T-helper 17 cell (primary cell): ENCODE results near the gene PLIN5. TPM values are rescaled to one million over a fixed set of nuclear protein-coding genes. Genes with fewer than 3 reads are reported as not detected.

Experiments
- ATAC-seq: fragments of 150-1000 bp; cut with Tn5 transposase; 2 replicates; pipeline ENCODE4 v1.10.0; 2021; ENCODE audit warnings: mild to moderate bottlenecking, moderate library complexity
- DNase-seq, 3 donors: peaks; one replicate each; pipeline versions ENCODE4 v3.0.0 to v3.0.0-alpha.2; 2020 to 2021
- H3K9me3 ChIP-seq: one replicate; pipeline ENCODE4 v1.7.0; 2013; ENCODE audit warnings: low read length, mild to moderate bottlenecking; ENCODE audit not compliant: control insufficient read depth, poor library complexity, severe bottlenecking
- H3K27ac Mint-ChIP-seq: one replicate; pipeline ENCODE4 v1.8.0; 2022; ENCODE audit warnings: mild to moderate bottlenecking, moderate library complexity, mixed read lengths
- H3K27me3 Mint-ChIP-seq: one replicate; pipeline ENCODE4 v1.8.0; 2022; ENCODE audit warnings: mixed read lengths
- H3K36me3 Mint-ChIP-seq: one replicate; pipeline ENCODE4 v1.8.0; 2022; ENCODE audit warnings: low read depth, mixed read lengths
- H3K4me1 Mint-ChIP-seq: one replicate; pipeline ENCODE4 v1.8.0; 2022; ENCODE audit warnings: mild to moderate bottlenecking, mixed read lengths
- H3K4me3 Mint-ChIP-seq: one replicate; pipeline ENCODE4 v1.8.0; 2022; ENCODE audit warnings: mild to moderate bottlenecking, moderate library complexity, mixed read lengths
- total RNA-seq, 4 donors: library from RNA in 2 of 4; stranded (reverse) in 2 of 4; gene quantifications; one replicate each; pipeline ENCODE4 v1.2.3 and lab custom pipeline; 2022 to 2026

Gene PLIN5
- total RNA-seq, 2 donors from 2014 or later: not detected

DNA sequence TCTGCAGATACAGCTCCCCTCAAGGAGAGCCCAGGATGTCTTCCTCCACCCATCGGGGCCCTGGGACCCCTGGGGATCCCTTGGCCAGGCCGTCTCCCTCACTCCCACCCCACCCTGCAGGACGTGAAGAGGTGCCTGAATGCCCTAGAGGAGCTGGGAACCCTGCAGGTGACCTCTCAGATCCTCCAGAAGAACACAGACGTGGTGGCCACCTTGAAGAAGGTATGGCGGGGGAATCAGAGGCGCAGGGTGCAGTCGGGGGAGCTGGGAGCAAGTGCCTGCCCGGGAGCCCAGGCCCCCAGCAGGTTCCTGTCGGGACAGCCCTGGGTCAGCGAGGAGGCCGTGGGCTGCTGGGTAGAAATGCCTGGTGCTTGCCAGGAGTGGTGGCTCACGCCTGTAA, 36.3 kb downstream of the PLIN5 start:
- Mint-ChIP-seq H3K27me3 (no peaks in the 10 kb centered on the region), H3K4me1 (no peaks in the 10 kb centered on the region), H3K4me3 (no peak overlapping the region), H3K36me3 (no peaks in the 10 kb centered on the region), H3K27ac (no peak overlapping the region)
- ATAC-seq: no peak
- DNase-seq: no peak
- H3K9me3 ChIP-seq: no peaks in the 10 kb centered on the region

DNA sequence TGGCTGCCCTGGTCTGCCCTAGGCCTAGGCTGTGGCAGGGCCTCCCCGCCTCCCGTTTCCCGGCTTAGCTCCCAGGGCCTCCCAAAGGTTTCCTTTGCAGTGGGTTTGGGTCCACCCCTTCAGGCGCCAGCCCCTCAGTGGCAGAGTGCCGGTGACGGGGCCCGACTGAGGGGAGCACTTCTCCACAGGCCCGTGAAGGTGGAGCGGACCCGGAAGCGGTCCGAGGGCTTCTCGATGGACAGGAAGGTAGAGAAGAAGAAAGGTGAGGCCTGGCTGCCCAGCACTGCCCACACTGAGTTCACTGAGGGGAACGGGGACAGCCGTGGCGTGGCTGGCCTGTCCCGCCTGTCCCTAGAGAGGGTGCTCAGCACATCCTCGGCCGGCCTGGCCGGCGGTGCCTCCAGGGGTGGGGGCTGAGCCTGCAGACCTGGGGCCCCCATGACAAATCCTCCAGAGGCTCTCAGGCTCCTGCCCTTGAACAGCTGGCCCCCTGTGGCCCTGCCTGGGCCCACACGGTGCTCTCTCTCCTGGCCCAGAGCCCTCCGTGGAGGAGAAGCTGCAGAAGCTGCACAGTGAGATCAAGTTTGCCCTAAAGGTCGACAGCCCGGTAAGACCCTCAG, 37.1 kb downstream of the PLIN5 start:
- ATAC-seq (no peak), DNase-seq (no peak)
- H3K27ac Mint-ChIP-seq: no peak overlapping the region
- no peak overlapping the region for H3K4me3 Mint-ChIP-seq
- no peaks in the 10 kb centered on the region for H3K9me3 ChIP-seq
- no peaks in the 10 kb centered on the region for H3K36me3 Mint-ChIP-seq
- H3K4me1 Mint-ChIP-seq: no peaks in the 10 kb centered on the region
- H3K27me3 Mint-ChIP-seq: no peaks in the 10 kb centered on the region

DNA sequence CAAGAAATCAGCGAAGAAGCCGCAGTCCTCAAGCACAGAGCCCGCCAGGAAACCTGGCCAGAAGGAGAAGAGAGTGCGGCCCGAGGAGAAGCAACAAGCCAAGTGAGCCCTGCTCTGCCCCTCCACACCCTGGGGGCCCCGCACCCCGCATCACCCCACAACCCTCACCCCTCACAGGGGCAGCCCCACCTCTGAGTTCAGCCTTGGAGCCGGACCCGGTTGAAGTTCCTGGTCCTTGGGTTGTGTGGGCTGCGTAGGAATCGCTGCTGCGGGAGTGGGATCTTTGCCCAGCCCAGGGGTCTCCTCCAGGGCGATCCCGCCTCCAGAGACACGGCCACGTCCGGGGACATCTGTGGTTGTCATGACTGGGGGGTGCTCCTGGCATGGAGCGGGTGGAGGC, 38.7 kb downstream of the PLIN5 start:
- no peak overlapping the region for H3K4me3 Mint-ChIP-seq
- ATAC-seq (no peak), DNase-seq (no peak)
- no peaks in the 10 kb centered on the region for H3K36me3 Mint-ChIP-seq
- H3K4me1 Mint-ChIP-seq: no peaks in the 10 kb centered on the region
- no peaks in the 10 kb centered on the region for H3K9me3 ChIP-seq
- no peak overlapping the region for H3K27ac Mint-ChIP-seq
- no peaks in the 10 kb centered on the region for H3K27me3 Mint-ChIP-seq

DNA sequence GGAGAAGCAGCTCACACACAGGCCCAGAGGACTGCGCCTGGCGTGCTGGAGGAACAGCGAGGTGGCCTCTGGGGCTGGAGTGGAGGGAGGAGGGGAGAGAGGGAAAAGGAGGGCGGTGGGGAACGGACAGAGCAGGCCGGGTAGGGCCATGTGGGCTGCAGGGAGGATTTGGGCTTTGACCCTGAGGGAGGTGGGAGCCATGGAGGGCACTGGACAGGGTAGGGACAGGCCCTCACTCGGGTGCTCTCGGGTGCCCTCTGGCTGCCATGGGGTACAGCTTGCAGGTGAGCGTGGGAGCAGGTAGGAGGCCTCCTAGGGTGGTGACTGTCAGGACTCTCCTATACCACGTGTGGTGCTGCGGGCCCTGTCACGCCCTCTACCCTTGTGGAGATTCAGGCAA, 39.6 kb downstream of the PLIN5 start:
- Mint-ChIP-seq H3K36me3 (no peaks in the 10 kb centered on the region), H3K4me1 (no peaks in the 10 kb centered on the region), H3K27me3 (no peaks in the 10 kb centered on the region), H3K4me3 (no peak overlapping the region), H3K27ac (no peak overlapping the region)
- no peaks in the 10 kb centered on the region for H3K9me3 ChIP-seq
- DNase-seq (no peak), ATAC-seq (no peak)

DNA sequence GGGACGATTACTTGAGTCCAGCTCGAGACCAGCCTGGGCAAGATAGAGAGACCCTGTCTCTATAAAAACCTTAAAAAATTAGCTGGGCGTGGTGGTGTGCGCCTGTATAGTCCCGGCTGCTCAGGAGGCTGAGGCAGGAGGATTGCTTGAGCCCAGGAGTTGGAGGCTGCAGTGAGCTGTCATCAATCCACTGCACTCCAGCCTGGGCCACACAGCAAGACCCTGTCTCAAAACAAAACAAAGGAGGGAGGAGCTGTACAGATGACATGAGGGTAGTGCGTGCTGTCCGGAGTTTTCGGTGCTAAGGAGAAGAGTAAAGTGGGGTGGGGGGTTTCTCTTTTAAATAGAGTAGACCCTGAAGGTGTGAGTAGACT, 40.3 kb downstream of the PLIN5 start:
- ATAC-seq (no peak), DNase-seq (no peak)
- Mint-ChIP-seq H3K27ac (no peak overlapping the region), H3K4me1 (no peaks in the 10 kb centered on the region), H3K27me3 (no peaks in the 10 kb centered on the region), H3K4me3 (no peak overlapping the region), H3K36me3 (no peaks in the 10 kb centered on the region)
- H3K9me3 ChIP-seq: no peaks in the 10 kb centered on the region

DNA sequence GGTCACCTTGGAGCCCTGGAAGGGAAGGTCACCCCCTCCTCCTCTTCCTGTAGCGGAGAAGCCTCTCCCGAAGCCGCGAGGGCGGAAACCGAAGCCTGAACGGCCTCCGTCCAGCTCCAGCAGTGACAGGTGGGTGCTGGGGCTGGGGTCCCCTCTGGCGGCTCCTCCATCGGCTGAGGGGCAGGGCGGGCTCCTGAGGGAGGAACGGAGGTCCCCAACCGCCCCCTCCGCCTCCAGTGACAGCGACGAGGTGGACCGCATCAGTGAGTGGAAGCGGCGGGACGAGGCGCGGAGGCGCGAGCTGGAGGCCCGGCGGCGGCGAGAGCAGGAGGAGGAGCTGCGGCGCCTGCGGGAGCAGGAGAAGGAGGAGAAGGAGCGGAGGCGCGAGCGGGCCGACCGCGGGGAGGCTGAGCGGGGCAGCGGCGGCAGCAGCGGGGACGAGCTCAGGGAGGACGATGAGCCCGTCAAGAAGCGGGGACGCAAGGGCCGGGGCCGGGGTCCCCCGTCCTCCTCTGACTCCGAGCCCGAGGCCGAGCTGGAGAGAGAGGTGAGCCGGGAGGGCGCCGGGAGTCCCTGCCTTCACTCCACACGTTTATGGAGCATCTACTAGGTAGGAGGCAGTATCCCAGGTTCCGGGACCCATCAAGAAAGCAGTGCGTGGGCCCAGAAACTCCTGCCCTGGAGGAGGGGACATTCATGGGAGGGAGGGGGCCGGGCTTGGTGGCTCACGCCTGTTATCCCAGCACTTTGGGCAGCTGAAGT, 40.9 kb downstream of the PLIN5 start:
- Mint-ChIP-seq H3K27ac (no peak overlapping the region), H3K36me3 (no peaks in the 10 kb centered on the region), H3K27me3 (no peaks in the 10 kb centered on the region), H3K4me1 (no peaks in the 10 kb centered on the region), H3K4me3 (no peak overlapping the region)
- no peak for ATAC-seq
- H3K9me3 ChIP-seq: no peaks in the 10 kb centered on the region
- DNase-seq: no peak

DNA sequence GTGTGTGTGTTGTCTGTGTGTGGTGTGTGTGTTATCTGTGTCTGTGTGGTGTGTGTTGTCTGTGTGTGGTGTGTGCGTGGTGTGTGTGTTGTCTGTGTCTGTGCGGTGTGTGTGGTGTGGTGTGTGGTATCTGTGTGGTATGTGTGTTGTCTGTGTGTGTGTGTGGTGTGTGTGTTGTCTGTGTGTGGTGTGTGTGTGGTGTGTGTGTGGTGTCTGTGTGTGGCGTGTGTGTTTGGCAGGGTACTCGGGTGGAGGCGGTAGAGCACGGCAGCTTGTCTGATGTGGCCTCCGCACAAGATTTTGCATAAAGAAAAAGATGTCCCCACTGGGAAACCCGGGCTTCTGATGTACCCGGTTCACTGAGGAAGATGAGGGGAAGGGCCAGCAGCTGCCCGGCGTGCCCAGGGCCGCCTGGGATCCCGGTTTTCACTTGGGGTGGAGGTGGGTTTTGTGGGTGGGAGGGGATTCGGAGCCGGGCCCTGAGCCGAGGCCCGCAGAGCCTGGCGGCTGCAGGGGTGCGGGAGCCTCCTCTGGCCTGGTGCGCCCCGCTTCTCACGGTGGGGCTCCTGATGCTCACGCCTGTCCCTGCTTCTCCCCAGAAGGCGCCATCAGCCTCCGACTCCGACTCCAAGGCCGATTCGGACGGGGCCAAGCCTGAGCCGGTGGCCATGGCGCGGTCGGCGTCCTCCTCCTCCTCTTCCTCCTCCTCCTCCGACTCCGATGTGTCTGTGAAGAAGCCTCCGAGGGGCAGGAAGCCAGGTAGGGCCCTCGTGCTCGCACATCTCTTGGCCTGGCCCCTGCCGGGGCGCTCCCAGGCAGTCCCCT, 41.7 kb downstream of the PLIN5 start:
- no peak overlapping the region for H3K27ac Mint-ChIP-seq

DNA sequence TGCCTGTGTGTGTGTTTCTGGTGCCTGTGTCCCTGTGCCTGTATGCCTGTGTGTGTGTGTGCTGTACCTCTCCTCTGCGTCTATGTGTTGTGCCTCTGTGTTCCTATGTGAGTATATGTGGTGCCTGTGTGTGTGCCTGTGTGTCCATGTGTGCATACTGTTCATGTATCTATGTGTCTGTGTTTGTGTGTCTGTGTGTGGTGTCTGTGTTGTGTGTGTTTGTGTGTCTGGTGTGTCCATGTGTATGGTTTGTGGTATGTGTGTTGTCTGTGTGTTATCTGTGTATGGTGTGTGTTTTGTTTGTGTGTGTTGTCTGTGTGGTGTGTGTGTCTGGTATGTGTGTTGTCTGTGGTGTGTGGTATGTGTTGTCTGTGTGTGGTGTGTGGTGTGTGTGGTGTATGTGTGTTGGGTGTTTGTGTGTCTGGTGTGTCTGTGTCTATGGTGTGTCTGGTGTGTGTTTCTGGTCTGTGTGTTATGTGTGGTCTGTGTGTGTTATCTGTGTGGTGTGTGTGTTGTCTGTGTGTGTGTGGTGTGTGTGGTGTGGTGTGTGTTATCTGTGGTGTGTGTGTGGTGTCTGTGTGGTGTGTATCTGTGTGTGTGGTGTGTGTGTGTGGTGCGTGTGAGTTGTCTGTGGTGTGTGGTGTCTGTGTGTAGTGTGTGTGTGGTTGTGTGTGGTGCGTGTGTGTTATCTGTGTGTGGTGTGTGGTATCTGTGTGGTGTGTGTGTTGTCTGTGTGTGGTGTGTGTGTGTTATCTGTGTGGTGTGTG, 42.5 kb downstream of the PLIN5 start:
- H3K4me3 Mint-ChIP-seq: no peak overlapping the region
- H3K36me3 Mint-ChIP-seq: peaks cover 2% of the 10 kb centered on the region
- no peaks in the 10 kb centered on the region for H3K27me3 Mint-ChIP-seq
- no peaks in the 10 kb centered on the region for H3K4me1 Mint-ChIP-seq
- no peak for DNase-seq
- no peak overlapping the region for H3K27ac Mint-ChIP-seq
- ATAC-seq: no peak
- no peaks in the 10 kb centered on the region for H3K9me3 ChIP-seq

More for the DNA sequence above, 41.7 kb downstream of the PLIN5 start:
- DNase-seq (no peak), ATAC-seq (no peak)
- Mint-ChIP-seq H3K36me3 (peaks cover 2% of the 10 kb centered on the region), H3K4me3 (no peak overlapping the region), H3K4me1 (no peaks in the 10 kb centered on the region), H3K27me3 (no peaks in the 10 kb centered on the region)
- H3K9me3 ChIP-seq: no peaks in the 10 kb centered on the region

DNA sequence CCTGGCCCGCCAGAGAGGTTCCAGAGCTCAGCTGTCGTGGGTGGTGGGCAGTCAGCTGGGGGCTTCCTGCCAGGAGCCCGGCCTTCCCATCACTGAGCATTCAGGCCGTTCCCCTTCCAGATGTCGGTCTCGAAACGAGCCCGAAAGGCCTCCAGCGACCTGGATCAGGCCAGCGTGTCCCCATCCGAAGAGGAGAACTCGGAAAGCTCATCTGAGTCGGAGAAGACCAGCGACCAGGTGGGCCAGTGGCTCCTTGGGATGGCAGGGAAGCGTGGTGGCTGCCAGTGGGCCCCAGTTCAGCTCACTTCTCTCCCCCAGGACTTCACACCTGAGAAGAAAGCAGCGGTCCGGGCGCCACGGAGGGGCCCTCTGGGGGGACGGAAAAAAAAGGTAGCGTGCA, 43.6 kb downstream of the PLIN5 start:
- no peak for DNase-seq
- Mint-ChIP-seq H3K27me3 (no peaks in the 10 kb centered on the region), H3K27ac (no peak overlapping the region), H3K4me3 (no peak overlapping the region), H3K4me1 (no peaks in the 10 kb centered on the region), H3K36me3 (peaks cover 5% of the 10 kb centered on the region)
- H3K9me3 ChIP-seq: no peaks in the 10 kb centered on the region
- no peak for ATAC-seq

DNA sequence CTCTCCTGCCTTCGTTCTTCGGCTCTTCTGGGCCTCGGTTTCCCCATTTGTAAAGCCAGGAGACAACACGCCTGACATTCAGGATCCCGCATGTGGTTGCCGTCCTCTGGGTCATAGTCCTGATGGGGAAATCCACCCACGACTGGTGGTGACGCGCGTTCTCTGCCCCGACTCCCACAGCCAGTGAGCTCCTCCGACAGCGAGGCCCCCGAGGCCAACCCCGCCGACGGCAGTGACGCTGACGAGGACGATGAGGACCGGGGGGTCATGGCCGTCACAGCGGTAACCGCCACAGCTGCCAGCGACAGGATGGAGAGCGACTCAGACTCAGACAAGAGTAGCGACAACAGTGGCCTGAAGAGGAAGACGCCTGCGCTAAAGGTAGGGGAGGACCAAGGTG, 46.5 kb downstream of the PLIN5 start:
- Mint-ChIP-seq H3K27ac (no peak overlapping the region), H3K4me3 (no peak overlapping the region), H3K4me1 (no peaks in the 10 kb centered on the region), H3K36me3 (peaks cover 6% of the 10 kb centered on the region), H3K27me3 (no peaks in the 10 kb centered on the region)
- ATAC-seq (no peak), DNase-seq (no peak)
- no peaks in the 10 kb centered on the region for H3K9me3 ChIP-seq

DNA sequence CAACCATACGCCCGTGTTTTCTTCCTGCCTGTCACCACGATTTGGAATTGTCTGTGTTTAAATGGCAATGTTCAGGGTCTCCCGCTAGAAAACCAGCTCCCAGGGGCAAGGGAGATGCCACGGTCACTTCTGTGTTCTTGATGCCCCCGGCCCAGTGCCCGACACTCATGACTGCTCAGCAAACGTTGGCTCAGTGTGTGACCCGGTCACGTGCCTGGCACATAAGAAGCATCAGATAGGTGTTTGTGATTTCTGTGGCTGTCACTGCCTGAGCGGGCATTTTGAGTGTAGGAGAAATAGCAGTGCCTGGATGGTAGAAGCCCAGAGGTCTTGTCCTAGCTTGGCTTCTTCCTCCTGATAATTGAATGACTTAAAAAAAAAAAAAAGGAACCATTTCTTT, 47.5 kb downstream of the PLIN5 start:
- DNase-seq: no peak
- H3K4me1 Mint-ChIP-seq: no peaks in the 10 kb centered on the region
- no peak overlapping the region for H3K27ac Mint-ChIP-seq
- H3K4me3 Mint-ChIP-seq: no peak overlapping the region
- no peaks in the 10 kb centered on the region for H3K9me3 ChIP-seq
- peaks cover 8% of the 10 kb centered on the region for H3K36me3 Mint-ChIP-seq
- no peak for ATAC-seq
- no peaks in the 10 kb centered on the region for H3K27me3 Mint-ChIP-seq

DNA sequence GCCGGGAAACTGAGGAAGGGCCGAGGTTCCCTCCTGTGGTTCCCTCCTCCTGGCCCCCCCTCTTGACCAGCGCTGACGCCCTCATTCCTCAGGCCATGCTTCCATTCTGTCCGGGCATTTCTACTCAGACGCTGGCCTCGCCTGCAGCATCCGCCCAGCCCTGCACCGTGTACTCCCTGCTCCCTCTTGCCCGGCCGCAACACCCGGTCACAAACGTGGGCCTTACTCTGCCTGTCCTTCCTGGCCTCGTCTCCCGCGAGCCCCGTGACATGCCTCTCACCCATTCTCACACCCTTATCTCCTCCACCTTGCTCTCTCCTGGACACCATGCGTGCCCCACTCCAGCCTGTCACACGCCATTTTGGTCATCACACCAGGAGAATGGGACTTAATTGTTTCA, 51.6 kb downstream of the PLIN5 start:
- Mint-ChIP-seq H3K4me1 (no peaks in the 10 kb centered on the region), H3K36me3 (peaks cover 5% of the 10 kb centered on the region), H3K4me3 (peak overlapping the region; percentile 7), H3K27ac (no peak overlapping the region), H3K27me3 (no peaks in the 10 kb centered on the region)
- H3K9me3 ChIP-seq: no peaks in the 10 kb centered on the region
- DNase-seq (no peak), ATAC-seq (no peak)

DNA sequence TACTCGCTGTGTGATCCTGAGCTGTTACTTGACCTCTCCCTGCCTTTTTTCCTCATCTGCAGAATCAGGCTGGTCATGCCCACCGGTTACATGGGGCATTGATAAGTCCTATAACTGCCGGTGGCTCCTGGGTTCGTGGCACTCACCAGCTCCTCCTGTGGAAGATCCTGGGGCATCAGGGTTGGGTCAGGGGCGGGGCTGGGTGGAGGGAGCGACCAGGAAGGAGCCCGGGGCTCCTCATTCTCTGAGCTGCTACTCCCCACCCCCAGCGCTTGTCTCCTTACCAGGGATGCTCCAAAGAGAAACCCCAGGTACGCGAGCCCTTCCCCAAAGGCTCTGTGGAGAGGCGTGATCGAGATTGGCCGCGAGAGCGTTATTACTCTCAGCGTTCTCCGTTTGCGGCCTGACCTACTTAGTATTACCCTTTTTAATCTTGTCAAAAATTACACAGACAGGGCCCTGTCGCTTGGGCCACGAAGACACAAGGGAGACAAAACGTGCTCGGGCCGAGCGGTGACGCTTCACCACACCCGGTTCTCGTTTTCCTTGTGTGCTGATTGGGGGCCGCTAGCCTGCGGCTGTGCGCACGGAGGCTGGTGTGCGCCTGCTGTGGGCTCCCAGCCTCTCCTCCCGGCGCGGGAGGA, 52.2 kb downstream of the PLIN5 start:
- H3K27me3 Mint-ChIP-seq: no peaks in the 10 kb centered on the region
- H3K9me3 ChIP-seq: no peaks in the 10 kb centered on the region
- H3K27ac Mint-ChIP-seq: no peak overlapping the region
- H3K4me1 Mint-ChIP-seq: no peaks in the 10 kb centered on the region
- DNase-seq: no peak
- no peak overlapping the region for H3K4me3 Mint-ChIP-seq
- H3K36me3 Mint-ChIP-seq: peaks cover 5% of the 10 kb centered on the region
- no peak for ATAC-seq
